Central memory CD8-positive, alpha-beta T cell (primary cell): ENCODE measurements around the gene TIPRL.
"Not testable (repeated sequence)": the region's sequence is repeated elsewhere in the genome, so short reads cannot be mapped to it uniquely, and the experiment has no call there.

Experiments used
- ATAC-seq: fragments of 150-1000 bp; cut with Tn5 transposase; replicated peaks from 2 replicates; pipeline ENCODE4 v1.10.0; 2022; ENCODE audit warnings: mild to moderate bottlenecking, moderate FRiP score, moderate number of reproducible peaks; ENCODE audit not compliant: poor library complexity, severe bottlenecking; ENCODE audit errors: extremely low read depth
- DNase-seq, 2 donors: peaks; one replicate each; pipeline ENCODE4 v3.0.0; 2021; ENCODE audit warnings: low spot score in 2 of 2
- H3K27ac Mint-ChIP-seq: one replicate; pipeline ENCODE4 v1.8.0; 2022; ENCODE audit warnings: low read depth, mild to moderate bottlenecking, moderate library complexity, mixed read lengths
- H3K27me3 Mint-ChIP-seq: one replicate; pipeline ENCODE4 v1.8.0; 2022; ENCODE audit warnings: mixed read lengths
- H3K36me3 Mint-ChIP-seq: one replicate; pipeline ENCODE4 v1.8.0; 2022; ENCODE audit warnings: mild to moderate bottlenecking, moderate library complexity, mixed read lengths; ENCODE audit not compliant: insufficient read depth
- H3K4me1 Mint-ChIP-seq: one replicate; pipeline ENCODE4 v1.8.0; 2022; ENCODE audit warnings: mixed read lengths
- H3K4me3 Mint-ChIP-seq: one replicate; pipeline ENCODE4 v1.8.0; 2022; ENCODE audit warnings: mild to moderate bottlenecking, moderate library complexity, mixed read lengths
- H3K9me3 Mint-ChIP-seq: one replicate; pipeline ENCODE4 v1.8.0; 2022; ENCODE audit warnings: mixed read lengths

The TIPRL gene

DNA sequence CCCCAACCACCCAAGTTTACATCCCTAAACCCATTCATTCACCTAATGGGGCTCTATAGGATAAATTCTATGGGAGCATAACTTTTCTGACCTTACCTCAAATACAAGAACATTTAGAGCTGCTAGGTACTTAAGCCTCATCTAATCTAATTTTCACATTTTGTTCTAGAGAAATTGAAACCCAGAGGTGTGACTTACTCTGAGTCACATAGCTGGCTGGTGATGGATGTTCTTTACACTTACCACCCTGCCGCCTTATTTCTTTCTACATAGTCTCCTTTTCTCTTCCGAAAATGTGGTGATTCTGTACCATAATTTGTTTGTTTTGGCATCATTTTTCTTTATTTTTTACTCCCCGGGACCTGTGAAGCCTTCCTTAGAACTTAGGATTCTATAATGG is 20.3 kb downstream of the TIPRL start:
- Mint-ChIP-seq H3K4me3 (no peak overlapping the region), H3K4me1 (peaks cover 15% of the 10 kb centered on the region), H3K27ac (no peak overlapping the region), H3K27me3 (no peaks in the 10 kb centered on the region), H3K36me3 (peaks cover 36% of the 10 kb centered on the region), H3K9me3 (no peaks in the 10 kb centered on the region)
- DNase-seq (no peak), ATAC-seq (no peak)

- Mint-ChIP-seq H3K4me3 (no peak overlapping the region), H3K27ac (no peak overlapping the region), H3K9me3 (no peaks in the 10 kb centered on the region), H3K4me1 (no peaks in the 10 kb centered on the region), H3K36me3 (peaks cover 27% of the 10 kb centered on the region), H3K27me3 (no peaks in the 10 kb centered on the region)
- ATAC-seq, result no peak
- DNase-seq, result no peak
Measured at GRCh38 chr1:168202941-168203654, 24.3 kb downstream of the TIPRL start.

GRCh38 chr1:168206111-168206510 is 27.3 kb downstream of the TIPRL start:
- H3K27me3 Mint-ChIP-seq, result no peaks in the 10 kb centered on the region
- H3K9me3 Mint-ChIP-seq, result peaks cover 1% of the 10 kb centered on the region
- peak overlapping the region; percentile 22 for H3K27ac Mint-ChIP-seq
- no peak for ATAC-seq
- no peak for DNase-seq
- peaks cover 11% of the 10 kb centered on the region for H3K36me3 Mint-ChIP-seq
- no peaks in the 10 kb centered on the region for H3K4me1 Mint-ChIP-seq
- no peak overlapping the region for H3K4me3 Mint-ChIP-seq

GRCh38 chr1:168207673-168208072 is 28.9 kb downstream of the TIPRL start:
- H3K36me3 Mint-ChIP-seq, result not testable (repeated sequence)

GRCh38 chr1:168210312-168210711 is 31.6 kb downstream of the TIPRL start:
- Mint-ChIP-seq H3K27me3 (no peaks in the 10 kb centered on the region), H3K9me3 (peaks cover 12% of the 10 kb centered on the region), H3K27ac (no peak overlapping the region), H3K36me3 (no peaks in the 10 kb centered on the region), H3K4me3 (no peak overlapping the region), H3K4me1 (no peaks in the 10 kb centered on the region)
- ATAC-seq (no peak), DNase-seq (no peak)

More at GRCh38 chr1:168207673-168208072, 28.9 kb downstream of the TIPRL start:
- not testable (repeated sequence) for H3K9me3 Mint-ChIP-seq, DNase-seq, H3K4me3 Mint-ChIP-seq, H3K27me3 Mint-ChIP-seq, ATAC-seq, H3K27ac Mint-ChIP-seq, H3K4me1 Mint-ChIP-seq

GRCh38 chr1:168213349-168213748 is 34.6 kb downstream of the TIPRL start:
- H3K36me3 Mint-ChIP-seq, result no peaks in the 10 kb centered on the region
- H3K4me1 Mint-ChIP-seq, result no peaks in the 10 kb centered on the region
- no peak overlapping the region for H3K27ac Mint-ChIP-seq
- peaks cover 12% of the 10 kb centered on the region for H3K9me3 Mint-ChIP-seq
- no peak overlapping the region for H3K4me3 Mint-ChIP-seq
- ATAC-seq (no peak), DNase-seq (no peak)
- H3K27me3 Mint-ChIP-seq, result no peaks in the 10 kb centered on the region

GRCh38 chr1:168216171-168216570 is 37.4 kb downstream of the TIPRL start:
- ATAC-seq (no peak), DNase-seq (no peak)
- Mint-ChIP-seq H3K27ac (no peak overlapping the region), H3K4me1 (no peaks in the 10 kb centered on the region), H3K4me3 (no peak overlapping the region), H3K9me3 (peaks cover 10% of the 10 kb centered on the region), H3K36me3 (no peaks in the 10 kb centered on the region), H3K27me3 (peaks cover 9% of the 10 kb centered on the region)

DNA sequence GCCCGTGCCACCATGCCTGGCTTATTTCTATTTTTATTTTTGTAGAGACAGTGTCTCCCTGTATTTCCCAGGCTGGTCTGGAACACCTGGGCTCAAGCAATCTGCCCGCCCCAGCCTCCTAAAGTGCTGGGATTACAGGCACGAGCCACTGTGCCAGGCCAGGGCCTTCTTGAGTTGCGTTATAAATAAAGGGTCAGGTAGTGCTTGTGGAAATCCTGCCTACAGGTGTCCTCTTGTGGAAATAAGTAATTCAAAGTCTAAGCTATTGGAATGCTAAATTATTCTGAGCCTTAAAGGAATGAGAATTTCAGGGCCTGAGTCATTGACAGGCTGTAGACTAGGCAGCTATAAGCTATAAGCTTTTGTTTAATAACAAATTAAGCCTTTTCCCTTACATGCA is 38.9 kb downstream of the TIPRL start:
- Mint-ChIP-seq H3K4me3 (no peak overlapping the region), H3K4me1 (no peaks in the 10 kb centered on the region), H3K36me3 (no peaks in the 10 kb centered on the region), H3K27ac (no peak overlapping the region), H3K27me3 (peaks cover 9% of the 10 kb centered on the region), H3K9me3 (peaks cover 5% of the 10 kb centered on the region)
- no peak for DNase-seq
- no peak for ATAC-seq

- H3K4me1 Mint-ChIP-seq, result no peaks in the 10 kb centered on the region
- no peak overlapping the region for H3K4me3 Mint-ChIP-seq
- H3K27ac Mint-ChIP-seq, result no peak overlapping the region
- DNase-seq (no peak), ATAC-seq (no peak)
- H3K9me3 Mint-ChIP-seq, result peaks cover 5% of the 10 kb centered on the region
- no peaks in the 10 kb centered on the region for H3K36me3 Mint-ChIP-seq
- H3K27me3 Mint-ChIP-seq, result peaks cover 9% of the 10 kb centered on the region
Measured at GRCh38 chr1:168218658-168219057, 39.9 kb downstream of the TIPRL start.

DNA sequence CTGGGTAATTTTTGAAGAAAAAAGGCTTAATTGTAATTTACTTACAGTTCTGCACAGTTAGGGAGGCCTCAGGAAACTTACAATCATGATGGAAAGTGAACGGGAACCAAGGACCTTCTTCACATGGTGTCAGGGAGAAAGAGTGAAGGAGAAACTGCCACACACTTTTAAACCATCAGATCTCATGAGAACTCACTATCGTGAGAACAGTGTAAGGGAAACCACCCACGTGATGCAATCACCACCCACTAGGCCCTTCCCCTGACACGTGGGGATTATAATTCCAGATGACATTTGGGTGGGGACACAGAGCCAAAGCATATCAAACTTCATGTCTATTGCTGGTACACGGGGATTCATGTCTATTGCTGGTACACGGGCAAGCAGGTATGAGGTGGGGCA is 41.7 kb downstream of the TIPRL start:
- Mint-ChIP-seq H3K36me3 (no peaks in the 10 kb centered on the region), H3K27me3 (peaks cover 9% of the 10 kb centered on the region), H3K27ac (no peak overlapping the region), H3K4me1 (no peaks in the 10 kb centered on the region), H3K4me3 (no peak overlapping the region), H3K9me3 (no peaks in the 10 kb centered on the region)
- DNase-seq (no peak), ATAC-seq (no peak)

DNA sequence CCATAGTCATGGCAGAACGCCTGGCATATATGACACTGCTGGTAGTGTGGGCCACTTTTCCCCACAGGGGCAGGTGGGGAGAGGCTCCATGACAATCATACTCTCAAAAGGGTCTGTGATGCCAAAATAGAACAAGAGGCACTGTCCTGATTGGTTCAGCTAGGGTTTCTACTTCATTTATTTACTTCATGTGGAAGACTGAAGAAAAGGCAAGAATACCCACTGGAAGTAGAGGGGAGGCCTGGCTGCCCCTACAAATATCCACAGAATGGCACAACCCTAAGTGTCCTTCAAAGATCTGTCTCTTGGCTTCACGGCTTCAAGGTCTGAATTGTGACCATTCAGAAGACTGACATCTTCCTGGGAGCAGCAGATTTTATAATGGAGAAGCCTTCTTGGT is 42.5 kb downstream of the TIPRL start:
- H3K4me3 Mint-ChIP-seq, result no peak overlapping the region
- DNase-seq (no peak), ATAC-seq (no peak)
- H3K27me3 Mint-ChIP-seq, result peaks cover 9% of the 10 kb centered on the region
- H3K36me3 Mint-ChIP-seq, result peaks cover 3% of the 10 kb centered on the region
- H3K9me3 Mint-ChIP-seq, result no peaks in the 10 kb centered on the region
- no peaks in the 10 kb centered on the region for H3K4me1 Mint-ChIP-seq
- H3K27ac Mint-ChIP-seq, result no peak overlapping the region

DNA sequence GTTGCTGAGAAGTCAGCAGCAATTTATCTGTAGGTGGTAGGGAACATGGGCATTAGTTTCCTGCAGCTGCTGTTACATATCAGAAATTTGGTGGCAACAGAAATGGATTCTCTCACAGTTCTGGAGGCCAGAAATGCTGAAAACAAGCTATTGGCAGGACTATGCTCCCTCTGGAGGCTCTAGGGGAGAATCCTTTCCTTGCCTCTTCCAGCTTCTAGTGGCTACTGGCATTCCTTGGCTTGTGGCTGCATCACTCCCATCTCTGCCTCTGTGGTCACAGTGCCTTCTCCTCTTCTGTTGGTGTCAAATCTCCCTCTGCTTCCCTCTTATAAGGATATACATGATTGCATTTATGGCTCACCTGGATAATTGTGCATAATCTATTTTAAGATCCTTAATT is 44.5 kb downstream of the TIPRL start:
- H3K4me1 Mint-ChIP-seq, result peaks cover 16% of the 10 kb centered on the region
- ATAC-seq (no peak), DNase-seq (no peak)
- peaks cover 6% of the 10 kb centered on the region for H3K36me3 Mint-ChIP-seq
- no peaks in the 10 kb centered on the region for H3K9me3 Mint-ChIP-seq
- H3K27me3 Mint-ChIP-seq, result peaks cover 9% of the 10 kb centered on the region
- no peak overlapping the region for H3K27ac Mint-ChIP-seq
- H3K4me3 Mint-ChIP-seq, result no peak overlapping the region

- DNase-seq (no peak), ATAC-seq (no peak)
- no peak overlapping the region for H3K27ac Mint-ChIP-seq
- no peak overlapping the region for H3K4me3 Mint-ChIP-seq
- H3K4me1 Mint-ChIP-seq, result peaks cover 22% of the 10 kb centered on the region
- no peaks in the 10 kb centered on the region for H3K9me3 Mint-ChIP-seq
- peaks cover 6% of the 10 kb centered on the region for H3K36me3 Mint-ChIP-seq
- H3K27me3 Mint-ChIP-seq, result peaks cover 9% of the 10 kb centered on the region
Measured at GRCh38 chr1:168223681-168224540, 45.1 kb downstream of the TIPRL start.
